B cell (primary cell): ENCODE measurements around the gene ANKRD11. TPM values are rescaled to one million over a fixed set of nuclear protein-coding genes. Genes with fewer than 3 reads are reported as not detected.
"Not testable (repeated sequence)": the region's sequence is repeated elsewhere in the genome, so short reads cannot be mapped to it uniquely, and the experiment has no call there.

Experiments used
- ATAC-seq: fragments of 200-7000 bp; cut with Tn5 transposase; one replicate; pipeline ENCODE4 v1.10.0; 2021; ENCODE audit warnings: low read depth, mild to moderate bottlenecking, moderate number of reproducible peaks, moderate library complexity
- CTCF ChIA-PET: fragments of 350-600 bp; sonication (Branson Sonifier 250); formaldehyde crosslinking; loops from one replicate; lab custom pipeline; 2021; ENCODE audit warnings: antibody characterized with exemption, inconsistent platforms; lab: Charles Lee
- POLR2A ChIA-PET: fragments of 350-600 bp; sonication (Branson Sonifier 250); formaldehyde crosslinking; loops from one replicate; lab custom pipeline; 2021; ENCODE audit warnings: antibody characterized with exemption; lab: Charles Lee
- DNase-seq: peaks from one replicate; pipeline ENCODE4 v3.0.0; 2013
- H2AFZ ChIP-seq: 2 replicates; pipeline ENCODE4 v1.6.1; 2012; ENCODE audit warnings: mild to moderate bottlenecking, low read depth, low read length; ENCODE audit not compliant: insufficient read depth, poor library complexity, severe bottlenecking
- H3K27ac ChIP-seq, 2 donors: 1 replicate in 1 of 2; 2 replicates in 1 of 2; pipeline ENCODE4 v1.5.1; 2012 to 2013; ENCODE audit warnings: low read length in 2 of 2, mild to moderate bottlenecking in 2 of 2, moderate library complexity in 1 of 2
- H3K27me3 ChIP-seq, 4 experiments: fragments of 200-600 bp in 1 of 4; sonication (generic) in 1 of 4; replicated peaks in 1 of 4; 1 replicate in 2 of 4; 2 replicates in 2 of 4; pipeline versions ENCODE4 v1.6.1 to v1.7.0; 2013 to 2016; ENCODE audit warnings: low read length in 3 of 4, mild to moderate bottlenecking in 2 of 4, mixed read lengths in 1 of 4, moderate library complexity in 1 of 4; ENCODE audit not compliant: insufficient read depth in 4 of 4, control insufficient read depth in 3 of 4; ENCODE audit errors: control extremely low read depth in 1 of 4
- H3K36me3 ChIP-seq, 2 experiments: replicated peaks in 1 of 2; 1 replicate in 1 of 2; 2 replicates in 1 of 2; pipeline versions ENCODE4 v1.6.1 to v1.7.1; 2013; ENCODE audit warnings: low read length in 1 of 2; ENCODE audit not compliant: insufficient read depth in 2 of 2, control insufficient read depth in 1 of 2; ENCODE audit errors: control extremely low read depth in 1 of 2, extremely low read depth in 1 of 2
- H3K4me1 ChIP-seq, 2 donors: fragments of 200-600 bp in 1 of 2; sonication (generic) in 1 of 2; 1 replicate in 1 of 2; 2 replicates in 1 of 2; pipeline versions ENCODE4 v1.5.1 to v1.6.1; 2013 to 2017; ENCODE audit warnings: low read length in 2 of 2; ENCODE audit not compliant: control insufficient read depth in 2 of 2, insufficient read depth in 2 of 2
- H3K4me2 ChIP-seq: replicated peaks from 2 replicates; pipeline ENCODE3; 2012; ENCODE audit warnings: mild to moderate bottlenecking, low read depth, low read length; ENCODE audit not compliant: poor library complexity, severe bottlenecking
- H3K4me3 ChIP-seq, 5 experiments: fragments of 200-600 bp in 1 of 5; sonication (generic) in 1 of 5; 1 replicate in 3 of 5; 2 replicates in 2 of 5; pipeline versions ENCODE4 v1.5.1 to v1.7.0; 2011 to 2016; ENCODE audit warnings: low read length in 4 of 5, mild to moderate bottlenecking in 4 of 5, low read depth in 2 of 5, control low read depth in 1 of 5, moderate library complexity in 1 of 5; ENCODE audit not compliant: insufficient read depth in 1 of 5; ENCODE audit errors: control extremely low read depth in 1 of 5, extremely low read depth in 1 of 5
- H3K79me2 ChIP-seq: fragments of 200-600 bp; sonication (generic); one replicate; pipeline ENCODE4 v1.6.0; 2016; ENCODE audit warnings: low read length; ENCODE audit not compliant: control insufficient read depth, insufficient read depth
- H3K9ac ChIP-seq: fragments of 200-600 bp; sonication (generic); 2 replicates; pipeline ENCODE4 v1.6.1; 2017; ENCODE audit warnings: mild to moderate bottlenecking, low read length, moderate library complexity
- H3K9me3 ChIP-seq, 3 donors: one replicate each; pipeline versions ENCODE4 v1.6.1 to v1.7.1; 2013; ENCODE audit warnings: low read length in 2 of 3; ENCODE audit not compliant: control insufficient read depth in 2 of 3, insufficient read depth in 1 of 3; ENCODE audit errors: control extremely low read depth in 1 of 3
- H4K20me1 ChIP-seq: 2 replicates; pipeline ENCODE4 v1.6.0; 2012; ENCODE audit warnings: mild to moderate bottlenecking, low read length; ENCODE audit not compliant: insufficient read depth, control insufficient read depth, poor library complexity, severe bottlenecking
- H3K27ac Mint-ChIP-seq: one replicate; pipeline ENCODE4 v1.8.0; 2021; ENCODE audit warnings: mixed read lengths
- H3K27me3 Mint-ChIP-seq: one replicate; pipeline ENCODE4 v1.8.0; 2021; ENCODE audit warnings: mixed read lengths
- H3K4me1 Mint-ChIP-seq: one replicate; pipeline ENCODE4 v1.8.0; 2021; ENCODE audit warnings: mixed read lengths
- H3K4me3 Mint-ChIP-seq: one replicate; pipeline ENCODE4 v1.8.0; 2021; ENCODE audit warnings: mixed read lengths
- H3K9me3 Mint-ChIP-seq: one replicate; pipeline ENCODE4 v1.8.0; 2022; ENCODE audit warnings: mixed read lengths; ENCODE audit not compliant: insufficient read depth
- CTCF ChIP-seq: fragments of 200-600 bp; IDR thresholded peaks from one replicate; pipeline ENCODE4 v1.8.0; 2022; ENCODE audit warnings: antibody characterized with exemption, mild to moderate bottlenecking
- EZH2 ChIP-seq: IDR thresholded peaks from 2 replicates; pipeline ENCODE4 v1.6.1; 2012; ENCODE audit warnings: borderline replicate concordance, low read depth, mild to moderate bottlenecking, moderate library complexity, low read length; ENCODE audit not compliant: insufficient read depth, poor library complexity, severe bottlenecking
- WGBS: methylation state at CpG from one replicate; pipeline ENCODE4 v1.1.5; 2013; ENCODE audit warnings: missing lambda C conversion rate; ENCODE audit not compliant: insufficient coverage; 5-methylcytosine and 5-hydroxymethylcytosine counted together
- intact Hi-C: fragments of 100-400 bp; cut with micrococcal nuclease; formaldehyde crosslinking; loops from one replicate; pipeline ENCODE4 v1.10.0; 2022
- polyA plus RNA-seq: library from polyadenylated mRNA; depleted of rRNA; stranded (reverse); fragments of >200 nt; gene quantifications from 2 replicates; pipeline ENCODE4 v1.2.3, GENCODE V29; 2012
- total RNA-seq, 2 donors: library from RNA; stranded (reverse); fragments of 120-200 nt in 1 of 2; gene quantifications; 1 replicate in 1 of 2; 2 replicates in 1 of 2; pipeline versions ENCODE4 v1.2.3 to v1.2.4, GENCODE V29; 2013 to 2022

Gene ANKRD11
- total and polyA plus RNA-seq, 2 donors (not counting 1 experiment from before 2014, with no cell fraction given), result 67.9 to 314 TPM

- H3K4me1 ChIP-seq, result peaks cover 14 to 21% of the 10 kb centered on the region in 2 donors
- CTCF ChIA-PET, result interaction anchor here (0.5 to 1.2 kb wide), 2 partner anchors 15 to 624 kb away, joined by 3 read pairs; no protein-coding TSS in a partner anchor
- H3K36me3 ChIP-seq, result peaks cover 0 to 21% of the 10 kb centered on the region in 2 experiments
- H3K79me2 ChIP-seq, result peaks cover 94% of the 10 kb centered on the region
- peak overlapping the region in 1 of 2 donors; percentile 19 for H3K27ac ChIP-seq
- POLR2A ChIA-PET, result interaction anchor here (0.7 kb wide), 1 partner anchor 14 kb away, joined by 4 read pairs; no protein-coding TSS in a partner anchor
- H3K4me3 ChIP-seq, result no peak overlapping the region
- Mint-ChIP-seq H3K4me3 (no peak overlapping the region), H3K4me1 (peaks cover 55% of the 10 kb centered on the region), H3K27ac (no peak overlapping the region), H3K27me3 (no peaks in the 10 kb centered on the region), H3K9me3 (no peaks in the 10 kb centered on the region)
- peak overlapping the region; percentile 30 for H3K4me2 ChIP-seq
- intact Hi-C loops, result no loop called here
- no peak for TF ChIP-seq CTCF
- no peak for TF ChIP-seq EZH2
- H3K27me3 ChIP-seq, result no peaks in the 10 kb centered on the region
- H2AFZ ChIP-seq, result no peak overlapping the region
- DNase-seq (no peak), ATAC-seq (no peak)
- 84% methylated on average over 11 of the region's 17 CpGs for WGBS
- no peaks in the 10 kb centered on the region for H3K9me3 ChIP-seq
- peaks cover 86% of the 10 kb centered on the region for H4K20me1 ChIP-seq
- H3K9ac ChIP-seq, result no peak overlapping the region
These were observed 97.3 kb downstream of the ANKRD11 start for GRCh38 chr16:89392881-89393737.

GRCh38 chr16:89390224-89390583, 100.2 kb downstream of the ANKRD11 start:
- POLR2A ChIA-PET, H3K27me3 ChIP-seq, H3K9ac ChIP-seq, H3K27ac ChIP-seq, H3K4me3 Mint-ChIP-seq, DNase-seq, H3K27me3 Mint-ChIP-seq, H3K9me3 Mint-ChIP-seq, ATAC-seq, H3K4me3 ChIP-seq, CTCF ChIA-PET, intact Hi-C loops, H3K9me3 ChIP-seq, H3K27ac Mint-ChIP-seq, H2AFZ ChIP-seq, H3K4me2 ChIP-seq: not testable (repeated sequence)
- 100% methylated on average over 7 of the region's 15 CpGs for WGBS
- Histone ChIP-seq H3K79me2 (peaks cover 94% of the 10 kb centered on the region), H4K20me1 (peaks cover 86% of the 10 kb centered on the region), H3K4me1 (peaks cover 18 to 34% of the 10 kb centered on the region in 2 donors), H3K36me3 (peaks cover 0 to 11% of the 10 kb centered on the region in 2 experiments)
- H3K4me1 Mint-ChIP-seq, result peaks cover 64% of the 10 kb centered on the region

- H3K27ac ChIP-seq, H2AFZ ChIP-seq, DNase-seq, H3K9me3 ChIP-seq, H3K4me3 ChIP-seq, H3K27ac Mint-ChIP-seq, H3K9ac ChIP-seq, H3K9me3 Mint-ChIP-seq, CTCF ChIA-PET, H3K4me2 ChIP-seq, intact Hi-C loops, POLR2A ChIA-PET, H3K27me3 Mint-ChIP-seq, H3K4me3 Mint-ChIP-seq, ATAC-seq, H3K27me3 ChIP-seq: not testable (repeated sequence)
- Histone ChIP-seq H3K36me3 (peaks cover 0 to 11% of the 10 kb centered on the region in 2 experiments), H4K20me1 (peaks cover 86% of the 10 kb centered on the region), H3K79me2 (peaks cover 94% of the 10 kb centered on the region), H3K4me1 (peaks cover 18 to 34% of the 10 kb centered on the region in 2 donors)
- peaks cover 60% of the 10 kb centered on the region for H3K4me1 Mint-ChIP-seq
- WGBS, result 97% methylated on average over 19 of the region's 44 CpGs
These were observed 100.7 kb downstream of the ANKRD11 start for GRCh38 chr16:89389504-89390223.
